Measurements from ENCODE around the gene HEPACAM2. TPM values are rescaled to one million over a fixed set of nuclear protein-coding genes. Genes with fewer than 3 reads are reported as not detected.

Gene HEPACAM2
- total and polyA plus RNA-seq, 2 of the 4 experiments (the other 2 are of a cell fraction) = under 0.01 to 0.05 TPM

DNA sequence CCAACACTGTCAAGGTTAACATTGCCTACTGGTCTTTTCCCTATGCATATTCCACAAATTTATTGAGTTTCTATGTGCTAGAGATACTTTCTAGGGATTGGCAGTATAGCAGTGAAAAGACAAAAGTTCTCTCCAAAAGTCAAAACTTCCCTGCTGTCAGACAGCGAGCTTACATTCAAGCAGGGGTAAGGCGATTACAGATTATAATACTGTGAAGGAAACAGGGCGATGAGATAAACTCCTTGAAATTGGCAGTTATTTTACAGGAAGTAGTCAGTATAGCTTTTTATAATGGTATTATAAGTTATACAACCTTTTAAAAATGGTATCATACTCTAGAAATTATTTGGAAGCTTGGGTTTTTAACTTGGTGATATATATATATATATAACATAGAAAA is 15.8 kb upstream of the HEPACAM2 start:
- Histone ChIP-seq H3K9me1 (ENCODE audit: insufficient read depth, low read length) (no peaks in the 10 kb centered on the region), H3K4me2 (ENCODE audit: low read depth, low read length) (no peak overlapping the region), H4K8ac (ENCODE audit: low read depth in 2 of 2, low read length in 2 of 2) (no peak overlapping the region), H2AFZ (replicated peaks; ENCODE audit: low read length, poor library complexity) (no peak overlapping the region), H3K23ac (ENCODE audit: low read depth, low read length) (no peak overlapping the region), H4K20me1 (ENCODE audit: insufficient read depth, low read length) (no peaks in the 10 kb centered on the region), H3K4me1 (ENCODE audit: control insufficient read depth, insufficient read depth, low read length) (no peaks in the 10 kb centered on the region), H3K14ac (replicated peaks; ENCODE audit: low read depth, low read length) (no peak overlapping the region), H2BK20ac (ENCODE audit: low read depth, low read length) (no peak overlapping the region), H2BK15ac (ENCODE audit: low read depth, low read length) (no peak overlapping the region), H3K27me3 (ENCODE audit: control insufficient read depth, insufficient read depth, low read length) (no peaks in the 10 kb centered on the region), H3K9me3 (ENCODE audit: control insufficient read depth, insufficient read depth, low read length) (no peaks in the 10 kb centered on the region), H2BK5ac (ENCODE audit: low read depth, low read length, poor library complexity, severe bottlenecking) (no peak overlapping the region), H4K91ac (ENCODE audit: insufficient read depth, low read depth, low read length) (no peak overlapping the region), H3K4me3 (ENCODE audit: insufficient read depth, low read depth, low read length) (no peak overlapping the region), H2AK5ac (ENCODE audit: low read depth, low read length) (no peak overlapping the region), H3K4ac (ENCODE audit: low read depth, low read length) (no peak overlapping the region), H3K56ac (ENCODE audit: extremely low read depth, insufficient read depth, low read length) (no peak overlapping the region), H3K79me1 (ENCODE audit: low read depth in 1 of 2, low read length in 2 of 2) (no peaks in the 10 kb centered on the region; a peak in 1 of 4 replicates), H3K9ac (ENCODE audit: low read depth, low read length) (no peak overlapping the region), H2BK120ac (ENCODE audit: low read depth, low read length) (no peak overlapping the region), H4K5ac (ENCODE audit: low read depth, low read length) (no peak overlapping the region), H3K27ac (ENCODE audit: insufficient read depth, low read length) (no peak overlapping the region), H3K18ac (ENCODE audit: low read depth, low read length) (no peak overlapping the region), H3K36me3 (ENCODE audit: control insufficient read depth, insufficient read depth, low read length) (0 out of 2 replicates have a peak, but pooled peaks cover 1% of the 10 kb centered on the region), H2AK9ac (replicated peaks; ENCODE audit: low read depth, low read length, poor library complexity) (no peak overlapping the region)
- no CpG with 5 or more reads among the region's 3 CpGs for WGBS, 2 experiments (ENCODE audit: extremely low coverage in 2 of 2, insufficient read length in 1 of 2)
- dilution Hi-C loops (cut with HindIII; ENCODE audit: low sequenced_read_pairs, unreplicated experiment) (no loop called here), intact Hi-C loops (cut with micrococcal nuclease) (loop anchor here (10.0 kb wide), 2 partner anchors 473 to 563 kb away; no protein-coding TSS in a partner anchor), in situ Hi-C loops (cut with MboI; ENCODE audit: low sequenced_read_pairs) (loop anchor here (25.0 kb wide), 1 partner anchor 970 kb away; no protein-coding TSS in a partner anchor)
- ChIA-PET CTCF (interaction anchor here (1.5 kb wide), 2 partner anchors 9 to 132 kb away, joined by 3 to 4 read pairs; partner anchors contain the start of gene VPS50), POLR2A (ENCODE audit: unreplicated experiment) (no interaction called here)
- TF ChIP-seq BHLHE40 (IDR thresholded peaks at IDR 0.05; ENCODE audit: low read depth, low read length) (no peak), NFE2L2 (IDR thresholded peaks at IDR 0.05; ENCODE audit: low read depth, low read length) (no peak), SMC3 (IDR thresholded peaks at IDR 0.05; ENCODE audit: low read depth, low read length) (no peak), MAFK (IDR thresholded peaks at IDR 0.05; ENCODE audit: low read depth, low read length) (no peak), FOS (IDR thresholded peaks at IDR 0.05; ENCODE audit: low read depth, low read length) (no peak), MXI1 (IDR thresholded peaks at IDR 0.05; ENCODE audit: borderline replicate concordance, low read depth, low read length) (no peak), CTCF (conservative IDR thresholded peaks at IDR 0.05; ENCODE audit: low read depth, low read length) (no peak), MAZ (IDR thresholded peaks at IDR 0.05; ENCODE audit: borderline replicate concordance, low read depth, low read length) (no peak), RCOR1 (IDR thresholded peaks at IDR 0.05; ENCODE audit: insufficient replicate concordance, low read length) (no peak), CEBPB (IDR thresholded peaks at IDR 0.05; ENCODE audit: low read depth, low read length) (no peak), RAD21 (IDR thresholded peaks at IDR 0.05; ENCODE audit: low read length) (no peak), RFX5 (IDR thresholded peaks at IDR 0.05; ENCODE audit: low read depth, low read length) (no peak), CHD1 (IDR thresholded peaks at IDR 0.05; ENCODE audit: low read depth, low read length) (no peak), POLR2A (IDR thresholded peaks at IDR 0.05; ENCODE audit: low read depth, low read length) (no peak), ELK1 (IDR thresholded peaks at IDR 0.05; ENCODE audit: borderline replicate concordance, low read depth, low read length) (no peak)
- TF ChIP-seq, protein P1, sequence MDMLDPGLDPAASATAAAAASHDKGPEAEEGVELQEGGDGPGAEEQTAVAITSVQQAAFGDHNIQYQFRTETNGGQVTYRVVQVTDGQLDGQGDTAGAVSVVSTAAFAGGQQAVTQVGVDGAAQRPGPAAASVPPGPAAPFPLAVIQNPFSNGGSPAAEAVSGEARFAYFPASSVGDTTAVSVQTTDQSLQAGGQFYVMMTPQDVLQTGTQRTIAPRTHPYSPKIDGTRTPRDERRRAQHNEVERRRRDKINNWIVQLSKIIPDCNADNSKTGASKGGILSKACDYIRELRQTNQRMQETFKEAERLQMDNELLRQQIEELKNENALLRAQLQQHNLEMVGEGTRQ (IDR thresholded peaks at IDR 0.05; ENCODE audit: low read depth, low read length) = no peak
- no TSS peak for BruUV-seq (replicated peaks)
- no peak for ATAC-seq (ENCODE audit: low read depth)
- DNase-seq = no peak

Measured in IMR-90 (cell line).